Coronary artery (tissue), 2 donors: ENCODE results near the gene PGA3.
"Not testable (repeated sequence)": the region's sequence is repeated elsewhere in the genome, so short reads cannot be mapped to it uniquely, and the experiment has no call there.

Experiments used
- DNase-seq: peaks from one replicate; pipeline ENCODE4 v3.0.0-alpha.2; 2017; ENCODE audit warnings: low spot score
- H3K27ac ChIP-seq, 2 donors: fragments of 200-600 bp; sonication (generic); one replicate each; pipeline ENCODE4 v1.5.1; 2016 to 2019
- H3K4me3 ChIP-seq: fragments of 200-600 bp; sonication (generic); 2 replicates; pipeline ENCODE4 v1.5.1; 2016; ENCODE audit warnings: mild to moderate bottlenecking, moderate library complexity

The PGA3 gene

DNA sequence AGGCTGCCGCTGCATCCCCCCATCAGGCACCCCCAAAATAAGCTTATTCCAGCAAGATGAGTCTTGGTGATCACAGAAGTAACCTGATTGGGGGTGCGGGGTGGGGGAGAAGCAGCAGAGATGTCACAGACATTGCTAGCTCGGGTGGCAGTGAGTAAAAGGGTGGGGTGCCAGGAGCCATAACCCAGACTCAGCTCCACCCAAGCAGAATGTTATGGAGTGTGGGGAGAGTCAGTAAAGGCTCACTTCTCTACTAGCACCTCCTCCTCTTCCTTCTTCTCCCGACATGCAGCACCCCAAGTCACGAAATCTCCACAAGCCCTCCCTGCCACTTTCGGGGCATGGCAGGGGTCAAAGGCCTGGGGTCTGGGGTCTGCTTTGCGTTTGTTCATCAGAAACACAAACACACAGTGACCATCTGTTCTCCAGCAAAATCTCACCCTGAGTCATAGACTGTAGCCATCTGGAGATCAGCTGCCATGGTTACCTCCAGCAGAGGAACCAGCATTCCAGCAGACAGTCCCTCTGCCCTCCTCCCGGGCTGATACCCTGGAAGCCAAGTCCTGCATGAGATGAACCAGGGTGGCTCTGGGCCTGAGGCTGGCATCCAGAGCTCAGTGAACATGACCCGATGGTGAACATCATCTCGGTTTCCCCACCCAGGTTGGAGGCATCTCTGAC, 23.3 kb downstream of the PGA3 start:
- not testable (repeated sequence) for H3K27ac ChIP-seq, DNase-seq, H3K4me3 ChIP-seq

DNA sequence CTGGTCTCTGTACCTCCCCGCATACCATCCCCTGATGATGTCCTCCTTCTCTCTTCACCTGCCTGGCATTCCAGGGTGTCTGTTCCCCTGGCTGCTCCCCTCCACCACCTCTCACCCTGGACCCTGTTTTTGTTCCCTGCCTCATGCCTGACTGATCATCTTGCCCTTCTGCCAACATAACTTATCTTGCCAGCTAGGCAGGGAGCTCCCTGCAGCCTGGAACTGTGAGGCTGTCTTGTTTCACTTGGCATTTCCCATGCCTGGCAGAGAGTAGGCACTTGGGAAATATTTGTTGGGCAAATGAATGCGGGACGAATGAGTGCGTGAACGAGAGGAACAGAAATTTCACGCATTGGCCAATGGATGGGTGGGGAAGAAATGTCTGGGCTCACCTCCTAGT, 26.1 kb downstream of the PGA3 start:
- not testable (repeated sequence) for H3K4me3 ChIP-seq, H3K27ac ChIP-seq, DNase-seq

DNA sequence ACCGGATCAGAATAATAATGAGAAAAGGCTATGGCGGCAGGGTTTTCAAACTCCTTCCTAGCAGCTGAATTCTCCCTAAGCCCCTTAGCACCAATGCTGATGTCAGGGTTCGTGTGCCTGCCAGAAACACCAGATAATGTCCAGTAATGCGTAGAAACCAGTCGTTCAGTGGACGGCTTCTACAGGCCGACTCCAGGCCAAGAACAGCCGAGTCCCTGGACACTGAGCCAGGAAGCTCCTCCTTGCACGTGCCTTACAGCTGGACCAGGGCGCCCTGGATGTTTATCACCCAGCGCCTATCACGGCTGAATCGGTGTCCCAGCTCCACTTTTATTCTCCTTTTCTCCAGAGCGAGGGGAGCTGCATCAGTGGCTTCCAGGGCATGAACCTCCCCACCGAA, 27.7 kb downstream of the PGA3 start:
- not testable (repeated sequence) for H3K27ac ChIP-seq, H3K4me3 ChIP-seq, DNase-seq

DNA sequence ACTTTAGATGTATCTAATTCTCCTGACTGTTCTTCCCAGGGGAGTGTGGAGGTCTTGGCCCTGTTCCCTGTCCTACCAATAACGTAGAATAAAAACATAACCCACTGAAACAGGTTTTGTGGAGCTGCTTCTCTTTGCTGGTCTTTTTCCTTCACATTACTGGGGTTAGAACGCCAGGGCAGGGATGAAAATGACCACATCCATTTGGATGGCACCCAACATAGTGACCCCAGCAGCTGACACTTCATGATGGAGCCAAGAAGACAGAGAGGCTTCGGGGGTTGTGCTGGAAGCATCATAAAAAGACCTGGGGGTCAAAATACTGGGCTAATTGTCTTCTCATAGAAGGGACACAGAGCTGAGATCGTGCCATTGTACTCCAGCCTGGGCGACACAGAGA, 28.3 kb downstream of the PGA3 start:
- H3K27ac ChIP-seq, DNase-seq, H3K4me3 ChIP-seq: not testable (repeated sequence)

DNA sequence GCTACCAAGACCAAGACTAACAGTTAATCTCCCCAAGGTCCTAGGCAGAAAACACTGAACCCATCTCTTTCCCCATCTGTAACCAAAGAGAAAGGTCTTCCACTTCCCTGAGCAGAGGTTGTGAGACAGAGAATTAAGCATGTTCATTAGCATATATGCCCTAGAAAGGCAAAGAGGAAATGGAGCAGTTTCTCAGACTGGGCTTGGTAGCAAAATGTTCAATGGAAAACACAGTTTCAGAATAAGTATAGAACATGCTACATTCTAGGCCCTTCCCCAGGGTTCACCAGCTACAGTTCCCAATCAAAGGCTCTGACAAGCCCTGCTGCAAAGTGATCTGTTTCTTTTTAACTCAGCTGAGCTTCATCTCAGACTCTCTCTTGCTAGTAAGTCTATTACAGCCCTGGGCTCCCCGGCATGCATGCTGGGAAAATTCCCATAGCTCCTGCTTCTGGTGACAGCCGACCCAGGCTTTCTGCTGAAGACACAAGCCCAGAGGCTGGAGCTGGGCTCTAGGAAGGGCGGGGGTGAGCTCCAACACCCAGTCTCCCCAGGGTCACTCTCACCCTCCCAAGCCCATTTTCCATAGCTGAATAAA, 29.3 kb downstream of the PGA3 start:
- DNase-seq, H3K27ac ChIP-seq, H3K4me3 ChIP-seq: not testable (repeated sequence)

DNA sequence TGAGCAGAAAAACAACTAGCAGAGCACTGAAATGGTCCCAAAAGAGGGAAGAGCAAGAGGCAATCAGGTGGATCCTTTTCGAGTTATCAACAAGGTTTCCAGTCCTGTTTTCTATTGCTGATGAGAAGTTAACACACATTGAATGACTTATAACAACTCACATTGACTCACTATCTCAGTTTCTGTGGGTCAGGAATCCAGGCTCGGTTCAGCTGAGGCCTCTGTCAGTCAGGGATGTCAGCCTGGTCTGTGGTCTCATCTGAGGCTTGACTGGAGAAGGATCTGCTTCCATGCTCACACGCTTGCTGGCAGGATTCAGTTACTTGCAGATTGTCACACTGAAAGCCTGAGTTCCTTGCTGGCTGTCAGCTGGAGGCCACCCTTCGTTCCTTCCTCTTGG, 33.8 kb downstream of the PGA3 start:
- not testable (repeated sequence) for H3K27ac ChIP-seq, H3K4me3 ChIP-seq, DNase-seq

DNA sequence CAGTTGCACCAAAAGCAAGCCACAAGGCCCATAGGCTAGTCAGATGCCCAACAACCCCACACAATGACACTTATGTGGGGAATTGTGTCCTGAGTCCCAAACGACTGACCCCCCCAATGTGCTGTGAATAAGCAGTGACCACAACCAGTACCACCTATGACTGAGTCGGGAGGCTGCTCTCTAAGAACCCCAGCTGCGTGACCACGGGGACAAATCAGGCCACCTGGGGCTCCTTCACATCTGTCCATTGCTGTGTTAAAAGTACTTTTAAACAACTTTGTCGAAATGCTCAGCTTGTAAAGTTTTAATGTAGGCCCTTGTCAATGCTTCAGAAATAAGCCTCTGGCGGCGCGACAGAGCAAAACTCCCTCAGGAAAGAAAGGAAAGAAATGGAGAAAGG, 37.0 kb downstream of the PGA3 start:
- not testable (repeated sequence) for H3K4me3 ChIP-seq, DNase-seq, H3K27ac ChIP-seq

DNA sequence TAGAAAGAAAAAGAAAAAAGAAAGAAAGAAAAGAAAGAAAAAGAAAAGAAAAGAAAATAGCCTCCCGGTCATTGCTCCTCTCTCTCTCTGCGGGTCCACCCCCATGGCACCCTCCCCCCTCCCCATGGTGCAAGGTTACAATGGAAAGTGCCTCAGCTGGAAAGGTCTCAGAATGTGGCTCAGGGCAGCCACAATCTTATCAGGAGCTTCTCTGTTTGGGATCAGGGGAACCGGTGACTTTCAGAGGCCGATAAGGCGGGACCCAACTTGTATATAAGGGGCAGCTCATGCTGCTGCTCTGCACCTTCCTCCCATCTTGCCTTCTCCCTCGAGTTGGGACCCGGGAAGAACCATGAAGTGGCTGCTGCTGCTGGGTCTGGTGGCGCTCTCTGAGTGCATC, 37.6 kb downstream of the PGA3 start, which contains the start of gene PGA5:
Gene PGA5, plus strand, starts transcription at position 301 of the 400 bp plus-strand sequence. Its CDS starts 52 bp downstream, at position 353.
- H3K4me3 ChIP-seq, H3K27ac ChIP-seq: not testable (repeated sequence)

DNA sequence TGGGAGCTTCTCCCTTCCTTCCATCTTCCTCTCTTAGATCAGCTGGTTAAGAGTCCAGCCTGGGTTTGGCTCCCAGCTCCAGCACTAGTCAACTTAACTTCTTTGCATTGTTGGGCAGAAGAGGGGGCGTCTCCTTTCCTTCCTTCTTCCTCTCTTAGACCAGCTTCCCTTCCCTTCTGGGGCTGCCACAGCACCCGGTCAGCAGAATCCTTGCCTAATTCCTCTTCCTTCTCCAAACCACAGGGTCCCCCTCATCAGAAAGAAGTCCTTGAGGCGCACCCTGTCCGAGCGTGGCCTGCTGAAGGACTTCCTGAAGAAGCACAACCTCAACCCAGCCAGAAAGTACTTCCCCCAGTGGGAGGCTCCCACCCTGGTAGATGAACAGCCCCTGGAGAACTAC, 38.2 kb downstream of the PGA3 start:
- H3K4me3 ChIP-seq, H3K27ac ChIP-seq, DNase-seq: not testable (repeated sequence)

More for the DNA sequence above, 37.6 kb downstream of the PGA3 start, which contains the start of gene PGA5:
- not testable (repeated sequence) for DNase-seq

DNA sequence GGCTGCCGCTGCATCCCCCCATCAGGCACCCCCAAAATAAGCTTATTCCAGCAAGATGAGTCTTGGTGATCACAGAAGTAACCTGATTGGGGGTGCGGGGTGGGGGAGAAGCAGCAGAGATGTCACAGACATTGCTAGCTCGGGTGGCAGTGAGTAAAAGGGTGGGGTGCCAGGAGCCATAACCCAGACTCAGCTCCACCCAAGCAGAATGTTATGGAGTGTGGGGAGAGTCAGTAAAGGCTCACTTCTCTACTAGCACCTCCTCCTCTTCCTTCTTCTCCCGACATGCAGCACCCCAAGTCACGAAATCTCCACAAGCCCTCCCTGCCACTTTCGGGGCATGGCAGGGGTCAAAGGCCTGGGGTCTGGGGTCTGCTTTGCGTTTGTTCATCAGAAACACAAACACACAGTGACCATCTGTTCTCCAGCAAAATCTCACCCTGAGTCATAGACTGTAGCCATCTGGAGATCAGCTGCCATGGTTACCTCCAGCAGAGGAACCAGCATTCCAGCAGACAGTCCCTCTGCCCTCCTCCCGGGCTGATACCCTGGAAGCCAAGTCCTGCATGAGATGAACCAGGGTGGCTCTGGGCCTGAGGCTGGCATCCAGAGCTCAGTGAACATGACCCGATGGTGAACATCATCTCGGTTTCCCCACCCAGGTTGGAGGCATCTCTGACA, 42.1 kb downstream of the PGA3 start:
- not testable (repeated sequence) for H3K4me3 ChIP-seq, H3K27ac ChIP-seq, DNase-seq

DNA sequence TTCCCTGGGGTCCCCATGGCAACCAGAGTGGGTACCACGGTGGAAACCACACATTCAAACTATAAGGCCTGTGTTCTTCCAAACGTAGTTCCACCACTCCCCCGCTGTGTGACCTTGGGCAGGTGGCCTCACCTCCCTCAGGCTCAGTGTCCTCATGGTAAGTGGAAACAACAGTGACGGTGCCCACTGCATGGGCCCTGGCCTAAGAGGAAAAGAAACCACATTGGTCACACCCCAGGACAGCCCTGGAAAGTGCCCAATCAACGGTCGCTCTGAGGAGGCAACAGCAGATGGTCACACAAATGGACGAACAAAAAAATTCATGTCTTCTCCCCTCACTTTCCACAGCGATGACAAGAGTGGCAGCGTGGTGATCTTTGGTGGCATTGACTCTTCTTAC, 44.8 kb downstream of the PGA3 start:
- not testable (repeated sequence) for H3K27ac ChIP-seq, DNase-seq, H3K4me3 ChIP-seq

DNA sequence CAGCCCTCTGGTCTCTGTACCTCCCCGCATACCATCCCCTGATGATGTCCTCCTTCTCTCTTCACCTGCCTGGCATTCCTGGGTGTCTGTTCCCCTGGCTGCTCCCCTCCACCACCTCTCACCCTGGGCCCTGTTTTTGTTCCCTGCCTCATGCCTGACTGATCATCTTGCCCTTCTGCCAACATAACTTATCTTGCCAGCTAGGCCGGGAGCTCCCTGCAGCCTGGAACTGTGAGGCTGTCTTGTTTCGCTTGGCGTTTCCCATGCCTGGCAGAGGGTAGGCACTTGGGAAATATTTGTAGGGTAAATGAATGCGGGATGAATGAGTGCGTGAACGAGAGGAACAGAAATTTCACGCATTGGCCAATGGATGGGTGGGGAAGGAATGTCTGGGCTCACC, 45.9 kb downstream of the PGA3 start:
- not testable (repeated sequence) for DNase-seq

DNA sequence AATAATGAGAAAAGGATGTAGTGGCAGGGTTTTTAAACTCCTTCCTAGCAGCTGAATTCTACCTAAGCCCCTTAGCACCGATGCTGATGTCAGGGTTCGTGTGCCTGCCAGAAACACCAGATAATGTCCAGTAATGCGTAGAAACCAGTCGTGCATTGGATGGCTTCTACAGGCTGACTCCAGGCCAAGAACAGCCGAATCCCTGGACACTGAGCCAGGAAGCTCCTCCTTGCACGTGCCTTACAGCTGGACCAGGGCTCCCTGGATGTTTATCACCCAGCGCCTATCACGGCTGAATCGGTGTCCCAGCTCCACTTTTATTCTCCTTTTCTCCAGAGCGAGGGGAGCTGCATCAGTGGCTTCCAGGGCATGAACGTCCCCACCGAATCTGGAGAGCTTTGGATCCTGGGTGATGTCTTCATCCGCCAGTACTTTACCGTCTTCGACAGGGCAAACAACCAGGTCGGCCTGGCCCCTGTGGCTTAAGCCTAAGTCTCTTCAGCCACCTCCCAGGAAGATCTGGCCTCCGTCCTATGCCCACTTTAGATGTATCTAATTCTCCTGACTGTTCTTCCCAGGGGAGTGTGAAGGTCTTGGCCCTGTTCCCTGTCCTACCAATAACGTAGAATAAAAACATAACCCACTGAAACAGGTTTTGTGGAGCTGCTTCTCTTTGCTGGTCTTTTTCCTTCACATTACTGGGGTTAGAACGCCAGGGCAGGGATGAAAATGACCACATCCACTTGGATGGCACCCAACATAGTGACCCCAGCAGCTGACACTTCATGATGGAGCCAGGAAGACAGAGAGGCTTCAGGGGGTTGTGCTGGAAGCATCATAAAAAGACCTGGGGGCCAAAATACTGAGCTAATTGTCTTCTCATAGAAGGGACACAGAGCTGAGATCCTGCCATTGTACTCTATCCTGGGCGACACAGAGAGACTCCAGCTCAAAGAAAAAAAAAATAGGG, 47.8 kb downstream of the PGA3 start:
- not testable (repeated sequence) for H3K27ac ChIP-seq, DNase-seq, H3K4me3 ChIP-seq

More for the DNA sequence above, 45.9 kb downstream of the PGA3 start:
- not testable (repeated sequence) for H3K4me3 ChIP-seq, H3K27ac ChIP-seq

DNA sequence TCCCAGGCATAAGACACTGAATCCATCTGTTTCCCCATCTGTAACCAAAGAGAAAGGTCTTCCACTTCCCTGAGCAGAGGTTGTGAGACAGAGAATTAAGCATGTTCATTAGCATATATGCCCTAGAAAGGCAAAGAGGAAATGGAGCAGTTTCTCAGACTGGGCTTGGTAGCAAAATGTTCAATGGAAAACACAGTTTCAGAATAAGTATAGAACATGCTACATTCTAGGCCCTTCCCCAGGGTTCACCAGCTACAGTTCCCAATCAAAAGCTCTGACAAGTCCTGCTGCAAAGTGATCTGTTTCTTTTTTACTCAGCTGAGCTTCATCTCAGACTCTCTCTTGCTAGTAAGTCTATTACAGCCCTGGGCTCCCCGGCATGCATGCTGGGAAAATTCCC, 49.0 kb downstream of the PGA3 start:
- not testable (repeated sequence) for H3K4me3 ChIP-seq, H3K27ac ChIP-seq, DNase-seq
